Esophagus (tissue), 2 donors: ENCODE results near the gene EGFL6. TPM values are rescaled to one million over a fixed set of nuclear protein-coding genes. Genes with fewer than 3 reads are reported as not detected.
"Not testable (repeated sequence)": the region's sequence is repeated elsewhere in the genome, so short reads cannot be mapped to it uniquely, and the experiment has no call there.

Source experiments
- H3K27ac ChIP-seq, 2 donors: one replicate each; pipeline ENCODE4 v1.5.1; 2013; ENCODE audit warnings: low read depth in 2 of 2, mild to moderate bottlenecking in 2 of 2, inconsistent platforms in 1 of 2, low read length in 1 of 2, moderate library complexity in 1 of 2
- H3K27me3 ChIP-seq, 2 donors: one replicate each; pipeline ENCODE4 v1.6.1; 2013; ENCODE audit warnings: low read length in 2 of 2, control low read depth in 1 of 2, mild to moderate bottlenecking in 1 of 2; ENCODE audit not compliant: insufficient read depth in 2 of 2, control insufficient read depth in 1 of 2
- H3K36me3 ChIP-seq, 2 donors: one replicate each; pipeline ENCODE4 v1.6.1; 2013; ENCODE audit warnings: low read length in 1 of 2; ENCODE audit not compliant: control insufficient read depth in 2 of 2, insufficient read depth in 2 of 2
- H3K4me1 ChIP-seq, 2 donors: one replicate each; pipeline ENCODE4 v1.6.1; 2013; ENCODE audit warnings: low read length in 1 of 2; ENCODE audit not compliant: control insufficient read depth in 2 of 2, insufficient read depth in 2 of 2
- H3K4me3 ChIP-seq, 2 donors: one replicate each; pipeline ENCODE4 v1.5.1; 2013; ENCODE audit warnings: low read length in 2 of 2, mild to moderate bottlenecking in 2 of 2, low read depth in 1 of 2, moderate library complexity in 1 of 2
- H3K9me3 ChIP-seq, 2 donors: one replicate each; pipeline ENCODE4 v1.6.1; 2013; ENCODE audit warnings: mild to moderate bottlenecking in 2 of 2, low read depth in 1 of 2, low read length in 1 of 2, moderate library complexity in 1 of 2; ENCODE audit not compliant: control insufficient read depth in 2 of 2, insufficient read depth in 1 of 2
- WGBS, 2 donors: extraction: QIAGEN DNeasy Blood & Tissue Kit; methylation state at CpG; one replicate each; pipeline ENCODE4 v1.1.7; 2013; 5-methylcytosine and 5-hydroxymethylcytosine counted together
- polyA plus RNA-seq, 2 donors: library from polyadenylated mRNA; stranded (reverse); fragments of 200-250 nt; gene quantifications; one replicate each; pipeline ENCODE4 v1.2.3, GENCODE V29; 2013
- donor health status: healthy with polysubstance abuse.
- donor health status: Bipolar disorder and iron deficiency.

Gene EGFL6
- polyA plus RNA-seq, 2 donors: 3.0 to 3.1 TPM

- Histone ChIP-seq H3K36me3 (no peaks in the 10 kb centered on the region), H3K27ac (no peak overlapping the region), H3K9me3 (no peaks in the 10 kb centered on the region), H3K4me1 (no peaks in the 10 kb centered on the region), H3K27me3 (peaks cover 0 to 2% of the 10 kb centered on the region in 2 donors), H3K4me3 (no peak overlapping the region)
Measured at GRCh38 chrX:13614154-13614553, 44.8 kb downstream of the EGFL6 start.

- Histone ChIP-seq H3K36me3 (no peaks in the 10 kb centered on the region), H3K9me3 (peaks cover 0 to 3% of the 10 kb centered on the region in 2 donors), H3K27me3 (peaks cover 0 to 2% of the 10 kb centered on the region in 2 donors), H3K27ac (no peak overlapping the region), H3K4me1 (no peaks in the 10 kb centered on the region), H3K4me3 (no peak overlapping the region)
- 24 to 62% methylated on average over 1 of the region's 1 CpG for WGBS, 2 donors
Measured at GRCh38 chrX:13620207-13620606, 50.8 kb downstream of the EGFL6 start.

GRCh38 chrX:13622401-13622964, 53.1 kb downstream of the EGFL6 start:
- Histone ChIP-seq H3K4me1 (no peaks in the 10 kb centered on the region), H3K4me3 (no peak overlapping the region), H3K27ac (no peak overlapping the region), H3K36me3 (no peaks in the 10 kb centered on the region), H3K27me3 (peaks cover 0 to 2% of the 10 kb centered on the region in 2 donors), H3K9me3 (peaks cover 0 to 3% of the 10 kb centered on the region in 2 donors)
- 68 to 75% methylated on average over 3 of the region's 3 CpGs for WGBS, 2 donors

GRCh38 chrX:13627306-13627705, 57.9 kb downstream of the EGFL6 start:
- Histone ChIP-seq H3K36me3 (no peaks in the 10 kb centered on the region), H3K27ac (no peak overlapping the region), H3K4me1 (no peaks in the 10 kb centered on the region), H3K27me3 (no peaks in the 10 kb centered on the region), H3K4me3 (no peak overlapping the region), H3K9me3 (peaks cover 0 to 3% of the 10 kb centered on the region in 2 donors)
- WGBS, 2 donors: 69 to 83% methylated on average over 8 of the region's 8 CpGs

GRCh38 chrX:13637224-13637623, 67.8 kb downstream of the EGFL6 start:
- not testable (repeated sequence) for H3K9me3 ChIP-seq, H3K27ac ChIP-seq, H3K27me3 ChIP-seq, H3K4me1 ChIP-seq, H3K36me3 ChIP-seq, H3K4me3 ChIP-seq
- WGBS, 2 donors: 89 to 95% methylated on average over 9 of the region's 9 CpGs

- no peaks in the 10 kb centered on the region for H3K4me1 ChIP-seq
- WGBS, 2 donors: 58 to 76% methylated on average over 1 of the region's 1 CpG
Measured at GRCh38 chrX:13638021-13638420, 68.6 kb downstream of the EGFL6 start.

GRCh38 chrX:13638826-13639225, 69.4 kb downstream of the EGFL6 start:
- no peaks in the 10 kb centered on the region for H3K36me3 ChIP-seq
- peaks cover 0 to 4% of the 10 kb centered on the region in 2 donors for H3K9me3 ChIP-seq
- H3K27me3 ChIP-seq: no peaks in the 10 kb centered on the region
- no peak overlapping the region for H3K4me3 ChIP-seq
- H3K27ac ChIP-seq: no peak overlapping the region
- no peaks in the 10 kb centered on the region for H3K4me1 ChIP-seq
- WGBS, 2 donors: 27 to 32% methylated on average over 3 of the region's 3 CpGs

More at GRCh38 chrX:13638021-13638420, 68.6 kb downstream of the EGFL6 start:
- H3K36me3 ChIP-seq: no peaks in the 10 kb centered on the region
- H3K4me3 ChIP-seq: no peak overlapping the region
- H3K27ac ChIP-seq: peak overlapping the region; percentile 64 to 70
- peaks cover 0 to 4% of the 10 kb centered on the region in 2 donors for H3K9me3 ChIP-seq
- no peaks in the 10 kb centered on the region for H3K27me3 ChIP-seq

- H3K27me3 ChIP-seq, H3K9me3 ChIP-seq, H3K4me1 ChIP-seq, H3K36me3 ChIP-seq, H3K4me3 ChIP-seq, H3K27ac ChIP-seq: not testable (repeated sequence)
- 80 to 96% methylated on average over 2 of the region's 4 CpGs for WGBS, 2 donors
Measured at GRCh38 chrX:13641684-13642083, 72.3 kb downstream of the EGFL6 start.

GRCh38 chrX:13645464-13646153, 76.2 kb downstream of the EGFL6 start:
- Histone ChIP-seq H3K4me1 (no peaks in the 10 kb centered on the region), H3K27ac (no peak overlapping the region), H3K9me3 (peaks cover 0 to 2% of the 10 kb centered on the region in 2 donors), H3K36me3 (no peaks in the 10 kb centered on the region), H3K27me3 (no peaks in the 10 kb centered on the region), H3K4me3 (no peak overlapping the region)
- WGBS, 2 donors: 57 to 62% methylated on average over 9 of the region's 9 CpGs

GRCh38 chrX:13646154-13646549, 76.8 kb downstream of the EGFL6 start:
- Histone ChIP-seq H3K36me3 (no peaks in the 10 kb centered on the region), H3K4me1 (no peaks in the 10 kb centered on the region), H3K27me3 (no peaks in the 10 kb centered on the region), H3K4me3 (no peak overlapping the region), H3K27ac (no peak overlapping the region), H3K9me3 (peaks cover 0 to 2% of the 10 kb centered on the region in 2 donors)
- WGBS, 2 donors: 40 to 41% methylated on average over 3 of the region's 3 CpGs
